Skeletal muscle cell (primary cell): ENCODE results near the gene ARG2.

Source experiments
- DNase-seq: peaks from one replicate; pipeline ENCODE4 v3.0.0-alpha.2; 2010; ENCODE audit warnings: low read depth
- H3K4me3 ChIP-seq: 2 replicates; pipeline ENCODE4 v1.5.1; 2011; ENCODE audit warnings: low read depth, mild to moderate bottlenecking, control low read depth, low read length, moderate library complexity

The ARG2 gene

DNA sequence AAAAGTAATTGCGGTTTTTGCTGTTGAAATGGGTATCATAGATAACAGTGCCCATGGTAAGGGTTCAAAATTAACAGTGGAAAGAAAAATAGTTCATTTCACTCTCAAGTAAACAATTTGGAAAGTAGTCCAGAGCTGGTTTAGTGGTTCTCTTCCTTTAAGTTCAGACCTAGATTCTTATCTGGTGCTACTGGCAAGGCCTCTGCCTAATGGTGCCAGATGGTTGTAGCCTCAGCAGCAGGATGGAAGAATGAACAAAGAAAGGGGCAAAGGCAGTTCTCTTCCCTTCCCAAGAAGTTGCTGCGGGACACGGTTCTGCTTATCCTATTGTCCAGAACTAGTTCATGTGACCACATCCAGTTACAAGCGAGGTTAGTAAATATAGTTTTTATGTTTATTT, 10.5 kb downstream of the ARG2 start:
- no peak overlapping the region for H3K4me3 ChIP-seq
- DNase-seq = no peak

DNA sequence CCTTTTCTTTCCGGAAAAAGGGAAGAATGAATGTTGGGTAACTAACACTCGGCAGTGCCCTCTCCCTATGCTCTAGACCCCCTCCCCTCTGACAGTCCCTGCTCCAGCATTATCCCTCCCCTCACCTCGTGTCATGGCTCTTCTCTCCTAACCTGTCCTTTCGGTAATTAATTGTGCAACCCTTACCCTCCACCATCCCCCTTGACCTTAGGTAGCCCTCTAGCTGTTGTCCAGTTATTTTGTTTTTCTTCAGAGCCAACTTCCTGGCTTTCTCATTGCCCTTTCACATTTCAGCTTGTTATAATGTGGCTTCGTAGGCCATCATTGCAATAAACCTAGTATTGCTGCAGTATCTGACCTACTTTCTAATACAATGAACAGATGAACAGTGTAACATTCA, 11.2 kb downstream of the ARG2 start:
- DNase-seq = no peak
- no peak overlapping the region for H3K4me3 ChIP-seq

DNA sequence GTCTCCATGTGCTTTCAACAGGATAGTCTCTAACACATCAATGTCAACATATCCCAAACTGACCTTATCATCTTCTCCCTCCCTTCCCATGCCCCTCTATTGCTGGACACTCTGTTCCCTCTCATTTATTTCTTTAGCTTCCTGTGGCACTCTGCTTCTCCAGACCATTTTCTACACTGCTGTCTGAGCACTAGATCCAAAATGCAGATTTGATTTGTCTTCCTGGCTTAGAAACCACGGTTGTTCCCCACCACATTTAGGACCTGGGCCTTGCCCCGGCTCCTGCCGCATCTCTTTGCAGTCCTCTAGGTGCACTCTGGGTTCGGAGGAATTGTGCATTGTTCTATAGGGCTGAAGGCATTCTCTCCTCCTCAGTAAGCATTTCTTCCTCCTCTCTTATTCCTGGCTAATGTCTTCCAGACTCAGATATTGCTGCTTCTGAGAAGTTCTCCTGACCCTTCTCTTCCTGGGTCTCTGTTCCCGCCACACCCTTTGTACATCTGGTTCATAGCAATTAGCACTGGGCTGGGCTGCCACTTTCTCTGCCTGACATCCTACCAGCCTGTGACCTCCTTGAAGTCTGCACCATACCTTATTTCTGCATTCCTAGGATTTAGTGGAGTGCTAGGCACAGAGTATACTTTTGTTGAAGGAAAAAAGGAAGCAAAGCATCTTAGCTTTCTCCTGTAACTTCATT, 13.9 kb downstream of the ARG2 start:
- no peak overlapping the region for H3K4me3 ChIP-seq
- no peak for DNase-seq

DNA sequence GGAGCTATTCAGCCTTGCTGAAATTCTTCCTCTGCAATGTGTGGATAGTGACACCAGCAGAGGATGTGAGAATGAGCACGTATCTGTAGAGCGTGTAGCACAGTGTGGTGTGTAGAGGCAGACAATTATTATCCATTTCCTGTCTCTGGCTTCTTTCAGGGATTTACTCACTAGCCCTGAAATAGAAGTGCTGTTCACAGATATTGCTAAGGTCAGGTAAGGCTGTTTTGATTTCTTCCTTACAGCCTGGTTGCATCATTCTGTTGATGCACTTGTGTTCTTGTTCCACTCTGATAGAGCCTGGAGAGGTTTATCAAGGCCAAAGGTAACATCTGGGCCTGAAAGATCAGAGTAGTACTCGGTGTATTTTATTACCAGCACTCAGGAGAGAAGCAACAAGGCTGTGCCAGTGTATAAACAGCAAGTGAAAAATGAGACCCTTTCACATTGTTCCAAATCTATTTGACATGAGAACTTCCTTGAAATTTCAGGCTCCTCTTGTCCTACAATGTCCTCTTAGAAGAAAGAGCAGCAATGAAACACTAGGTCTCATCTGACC, 16.7 kb downstream of the ARG2 start:
- no peak overlapping the region for H3K4me3 ChIP-seq
- DNase-seq = peak; percentile 49

DNA sequence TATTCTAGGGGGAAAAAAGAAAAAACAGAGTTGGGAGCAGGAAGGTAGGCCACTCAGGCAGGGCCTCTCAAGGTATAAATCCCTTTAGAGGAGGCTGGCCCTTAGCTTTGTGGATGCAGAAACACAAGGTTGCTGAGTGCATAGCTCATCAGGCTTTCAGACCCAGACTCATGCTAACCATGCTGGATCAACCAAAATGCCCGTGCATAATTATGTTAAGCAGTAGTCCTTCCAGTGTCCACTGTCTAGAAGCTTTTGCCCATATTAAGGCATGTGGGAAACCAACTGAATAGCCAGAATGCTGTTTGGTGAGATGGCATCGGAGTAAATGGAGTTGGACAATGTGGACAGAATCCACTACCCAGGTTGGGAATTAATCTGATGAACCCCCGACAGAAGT, 18.9 kb downstream of the ARG2 start:
- no peak for DNase-seq
- H3K4me3 ChIP-seq = no peak overlapping the region

DNA sequence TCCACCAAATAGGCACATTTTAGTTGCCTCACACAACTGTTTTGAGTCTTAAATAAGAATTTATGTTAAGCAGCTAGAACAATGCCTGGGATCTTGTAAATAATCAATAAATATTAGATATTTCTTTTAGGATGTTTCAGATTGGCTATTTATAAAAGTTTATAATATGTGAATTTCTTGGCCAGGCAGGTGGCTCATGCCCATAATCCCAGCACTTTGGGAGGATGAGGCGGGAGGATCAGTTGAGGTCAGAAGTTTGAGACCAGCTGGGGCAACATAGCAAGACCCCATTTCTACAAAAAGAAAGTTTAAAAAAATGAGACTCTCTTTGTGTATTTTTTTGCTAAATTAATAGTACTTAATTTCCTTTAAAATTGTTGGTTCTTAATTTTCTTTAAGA, 21.8 kb downstream of the ARG2 start:
- H3K4me3 ChIP-seq = no peak overlapping the region
- no peak for DNase-seq

DNA sequence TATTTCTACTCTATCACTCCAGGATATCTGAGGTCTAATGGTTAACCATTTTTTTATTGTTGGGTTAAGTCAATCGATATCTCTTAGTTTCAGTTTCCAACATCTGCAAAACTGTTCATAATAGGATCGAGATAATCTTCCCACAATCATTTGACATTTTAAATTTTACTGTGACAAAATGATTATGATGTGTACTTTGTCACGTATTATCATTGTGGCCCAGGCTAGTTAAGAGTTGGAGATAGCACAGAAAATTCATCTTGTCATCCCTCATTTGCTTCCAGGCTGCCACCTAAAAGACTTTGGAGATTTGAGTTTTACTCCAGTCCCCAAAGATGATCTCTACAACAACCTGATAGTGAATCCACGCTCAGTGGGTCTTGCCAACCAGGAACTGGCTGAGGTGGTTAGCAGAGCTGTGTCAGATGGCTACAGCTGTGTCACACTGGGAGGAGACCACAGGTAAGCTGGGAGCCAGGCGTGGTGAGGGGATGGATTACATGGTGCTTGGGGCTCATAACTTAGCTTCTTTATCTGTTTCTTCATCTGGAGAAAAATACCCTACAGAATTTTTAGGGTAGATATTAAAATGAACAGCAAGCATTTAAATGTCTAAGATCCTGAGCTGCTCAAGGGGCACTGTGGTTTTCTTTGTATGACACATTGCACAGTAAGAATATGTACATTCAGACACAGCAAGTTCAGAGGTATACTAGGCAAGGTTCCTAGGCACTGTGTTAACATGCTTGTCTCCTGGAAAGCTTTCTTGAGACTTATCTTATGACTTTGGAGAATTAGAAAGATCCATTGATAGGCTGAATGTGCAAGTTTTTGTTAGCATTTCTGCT, 22.4 kb downstream of the ARG2 start:
- no peak for DNase-seq
- H3K4me3 ChIP-seq = no peak overlapping the region

DNA sequence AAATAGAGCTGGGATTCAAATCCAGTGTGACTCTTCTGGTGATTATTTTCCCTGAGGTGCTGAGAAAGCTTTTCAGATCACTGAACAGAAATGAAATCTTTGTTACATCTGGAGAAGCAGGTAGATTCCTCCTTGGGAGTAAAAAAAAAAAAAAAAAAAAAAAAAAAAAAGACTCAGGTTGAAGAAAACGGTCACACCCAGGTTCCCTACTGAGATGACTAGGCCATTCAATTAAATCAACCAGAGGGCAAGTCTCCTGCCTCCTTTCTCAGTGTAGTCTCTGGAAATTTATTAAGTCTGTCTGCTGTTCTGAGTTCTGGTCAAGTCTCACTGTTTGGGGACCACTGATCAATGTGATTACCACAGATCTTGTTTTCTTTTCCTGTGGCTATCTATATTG, 24.0 kb downstream of the ARG2 start:
- H3K4me3 ChIP-seq = no peak overlapping the region
- DNase-seq = no peak

DNA sequence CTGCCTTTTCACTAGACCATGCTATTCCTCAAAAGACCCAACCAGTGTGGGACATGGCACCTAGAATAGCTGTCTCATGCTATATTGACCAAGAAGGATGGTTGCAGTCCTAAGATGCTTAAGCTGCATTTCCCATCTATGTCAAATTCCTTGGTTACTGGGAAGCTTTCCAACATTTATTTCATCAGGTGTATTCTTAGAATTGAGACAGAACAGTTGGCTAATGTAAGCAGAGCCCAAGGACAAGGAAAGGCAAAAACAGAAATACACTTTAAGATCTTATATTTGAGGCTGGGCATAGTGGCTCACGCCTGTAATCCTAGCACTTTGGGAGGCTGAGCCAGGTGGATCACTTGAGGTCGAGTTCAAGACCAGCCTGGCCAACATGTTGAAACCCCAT, 24.7 kb downstream of the ARG2 start:
- no peak for DNase-seq
- H3K4me3 ChIP-seq = no peak overlapping the region

DNA sequence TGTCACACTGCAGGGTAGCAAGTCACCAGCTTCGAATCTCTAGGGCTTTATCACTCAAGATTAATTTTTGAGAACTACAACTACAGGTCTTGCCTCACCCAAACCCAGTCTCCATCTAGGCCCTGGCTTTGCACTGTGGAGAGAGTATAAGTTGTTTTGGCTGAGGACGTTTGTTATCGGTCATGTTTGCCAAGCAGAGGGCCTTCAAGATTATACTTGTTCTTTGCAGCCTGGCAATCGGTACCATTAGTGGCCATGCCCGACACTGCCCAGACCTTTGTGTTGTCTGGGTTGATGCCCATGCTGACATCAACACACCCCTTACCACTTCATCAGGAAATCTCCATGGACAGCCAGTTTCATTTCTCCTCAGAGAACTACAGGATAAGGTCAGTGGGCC, 25.7 kb downstream of the ARG2 start:
- H3K4me3 ChIP-seq = no peak overlapping the region
- DNase-seq = no peak

DNA sequence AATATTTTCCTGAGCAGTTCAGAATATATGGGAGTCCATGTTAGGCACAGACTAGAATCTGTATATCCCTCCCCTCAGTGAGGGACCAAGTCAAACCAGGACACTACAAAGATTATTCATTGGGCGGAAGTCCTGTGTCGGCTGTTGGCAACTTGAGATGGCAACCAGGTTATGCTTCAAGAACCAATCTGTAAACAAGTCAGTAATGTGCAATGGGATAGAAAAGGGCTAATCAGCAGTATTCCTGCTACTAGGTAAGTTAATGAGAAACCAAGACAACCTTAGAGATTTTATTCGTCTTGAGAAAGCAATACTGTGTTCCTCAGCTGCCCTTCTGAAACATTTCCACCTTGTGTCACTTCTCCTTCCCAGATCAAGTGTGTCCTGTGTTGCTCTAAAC, 26.4 kb downstream of the ARG2 start:
- no peak overlapping the region for H3K4me3 ChIP-seq
- DNase-seq = no peak

DNA sequence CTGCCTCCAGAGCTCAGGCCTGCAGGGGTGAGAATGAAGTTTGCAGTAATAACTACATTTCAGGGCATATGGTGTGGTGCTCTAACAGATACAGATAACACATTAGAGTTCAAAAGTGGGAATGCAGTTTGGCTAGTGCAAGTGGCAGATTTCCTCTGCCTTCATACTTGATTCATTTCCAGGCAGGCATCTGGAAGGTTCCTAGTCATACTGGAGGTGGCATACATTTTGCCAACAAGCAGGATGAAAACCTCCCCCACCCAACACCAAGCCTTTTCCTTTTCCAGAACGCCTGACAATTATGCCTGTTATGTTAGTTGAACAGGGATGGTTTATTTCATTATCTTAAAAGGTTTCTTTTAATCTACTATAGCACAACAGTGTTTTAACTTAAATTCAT, 30.4 kb downstream of the ARG2 start:
- DNase-seq = no peak
- H3K4me3 ChIP-seq = no peak overlapping the region

DNA sequence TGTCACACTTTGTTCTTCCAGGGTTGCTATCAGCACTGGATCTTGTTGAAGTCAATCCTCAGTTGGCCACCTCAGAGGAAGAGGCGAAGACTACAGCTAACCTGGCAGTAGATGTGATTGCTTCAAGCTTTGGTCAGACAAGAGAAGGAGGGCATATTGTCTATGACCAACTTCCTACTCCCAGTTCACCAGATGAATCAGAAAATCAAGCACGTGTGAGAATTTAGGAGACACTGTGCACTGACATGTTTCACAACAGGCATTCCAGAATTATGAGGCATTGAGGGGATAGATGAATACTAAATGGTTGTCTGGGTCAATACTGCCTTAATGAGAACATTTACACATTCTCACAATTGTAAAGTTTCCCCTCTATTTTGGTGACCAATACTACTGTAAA, 31.0 kb downstream of the ARG2 start:
- H3K4me3 ChIP-seq = no peak overlapping the region
- peak; percentile 49 for DNase-seq

DNA sequence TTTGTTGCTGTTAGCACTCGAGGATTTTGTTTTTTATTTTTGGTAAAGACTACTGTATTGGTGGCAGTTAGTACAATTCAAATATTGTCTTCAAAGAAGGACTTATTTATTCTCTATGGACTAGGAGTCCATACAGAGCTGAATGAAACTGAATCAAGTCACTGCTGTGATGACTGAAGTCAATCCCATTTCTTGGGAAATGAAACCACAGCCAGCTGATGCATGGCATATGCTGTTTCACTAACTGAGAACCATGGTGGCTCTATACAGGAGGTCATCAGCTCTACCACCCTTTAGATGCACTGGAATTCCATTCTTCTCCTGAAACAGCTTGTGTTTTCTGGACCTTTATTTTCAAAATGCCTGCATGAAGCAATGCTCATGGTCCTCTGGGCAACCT, 32.5 kb downstream of the ARG2 start:
- DNase-seq = no peak
- no peak overlapping the region for H3K4me3 ChIP-seq

DNA sequence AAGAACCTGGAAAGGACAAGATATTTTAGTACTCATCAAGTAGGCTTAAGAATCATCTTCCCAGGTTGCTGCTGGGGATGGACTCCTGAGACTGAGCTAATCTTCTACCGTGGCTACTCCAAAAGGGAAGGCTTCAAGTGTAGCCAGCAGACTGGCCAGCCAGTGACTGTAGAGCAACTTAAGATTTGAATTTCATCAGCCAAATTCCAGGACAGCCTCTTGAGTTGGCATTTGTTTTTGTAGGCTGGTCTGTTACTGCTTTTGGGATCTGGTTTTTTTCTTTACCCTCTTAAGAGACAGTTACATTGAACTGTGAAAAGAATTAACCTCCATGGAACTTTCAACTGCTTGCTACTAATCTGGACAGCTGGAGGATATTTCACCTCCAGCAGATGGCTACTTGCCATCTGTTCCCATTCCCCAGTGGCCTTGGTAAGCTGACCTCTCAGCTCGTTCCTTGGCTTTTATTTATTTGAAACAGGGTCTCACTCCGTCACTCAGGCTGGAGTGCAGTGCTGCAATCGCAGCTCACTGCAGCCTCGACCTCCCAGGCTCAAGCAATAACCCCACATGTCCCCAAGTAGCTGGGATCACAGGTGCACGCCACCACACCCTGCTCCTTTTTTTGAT, 34.0 kb downstream of the ARG2 start:
- no peak overlapping the region for H3K4me3 ChIP-seq
- no peak for DNase-seq

DNA sequence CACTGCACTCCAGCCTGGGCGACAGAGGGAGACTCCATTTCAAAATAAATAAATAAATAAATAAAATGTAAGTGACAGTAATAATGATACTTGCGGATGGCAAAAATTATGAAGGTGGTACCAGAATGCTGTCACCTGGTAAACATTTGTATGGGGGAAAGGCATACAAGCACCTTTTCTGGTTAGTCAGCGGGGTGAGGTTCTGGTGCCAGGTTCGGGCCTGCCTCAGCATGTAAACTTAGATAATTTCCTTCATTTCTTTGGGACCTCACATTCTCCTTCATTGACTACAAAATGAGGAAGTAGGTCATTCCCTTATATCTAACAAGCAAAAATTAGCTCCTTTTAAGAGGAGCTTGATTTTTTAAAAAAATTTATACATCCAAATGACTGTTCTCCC, 43.9 kb downstream of the ARG2 start:
- no peak overlapping the region for H3K4me3 ChIP-seq
- no peak for DNase-seq

DNA sequence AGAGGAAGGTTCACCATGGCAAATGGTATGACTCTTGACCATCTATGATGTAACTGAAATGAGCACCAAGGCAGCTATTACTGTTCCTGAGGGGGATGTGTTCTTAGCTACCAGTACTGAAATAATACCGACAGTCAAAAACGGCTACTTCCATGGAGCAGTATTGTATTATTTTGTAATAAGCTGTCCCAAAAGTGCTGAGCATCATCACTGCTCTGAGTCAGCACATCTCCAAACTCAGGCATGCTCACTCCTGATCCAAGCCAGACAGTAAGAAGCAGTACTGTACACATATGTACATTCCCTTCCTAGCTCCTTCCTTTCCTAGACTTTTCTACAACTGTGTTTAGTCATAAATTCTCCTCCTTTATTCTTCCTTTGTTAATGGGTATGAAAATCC, 46.1 kb downstream of the ARG2 start:
- no peak for DNase-seq
- no peak overlapping the region for H3K4me3 ChIP-seq

DNA sequence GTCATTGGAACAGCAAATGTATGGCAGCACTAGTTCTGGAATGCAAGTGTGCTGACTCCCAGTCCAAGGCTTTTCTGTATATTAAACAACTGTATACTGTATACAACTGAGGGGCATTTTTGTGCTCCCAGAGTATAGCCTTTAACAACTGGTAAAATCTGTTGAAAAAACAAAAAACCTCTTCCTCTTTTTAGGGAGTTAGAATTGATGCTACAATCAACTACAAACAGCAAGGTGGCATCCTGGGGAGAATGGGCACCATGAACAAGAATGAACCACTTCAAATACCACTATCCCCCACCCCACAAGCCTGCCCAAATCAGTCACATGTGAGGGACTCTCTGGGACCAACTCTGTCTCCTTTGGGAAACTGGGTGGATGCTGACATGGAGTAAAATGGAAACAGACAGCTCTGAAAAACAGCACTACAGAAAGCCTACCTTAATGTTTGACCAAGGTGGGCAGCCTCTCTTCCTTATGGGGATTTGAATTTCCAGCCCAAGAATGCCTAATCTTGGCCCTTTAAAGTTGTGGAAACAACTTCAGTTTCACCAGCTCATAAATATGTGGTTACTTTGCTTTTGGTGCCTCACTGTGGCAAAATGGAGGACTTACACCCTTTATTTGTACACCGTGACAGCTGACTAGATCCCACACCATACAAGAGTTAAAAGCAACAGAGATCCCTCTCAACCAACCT, 47.2 kb downstream of the ARG2 start:
- DNase-seq = no peak

DNA sequence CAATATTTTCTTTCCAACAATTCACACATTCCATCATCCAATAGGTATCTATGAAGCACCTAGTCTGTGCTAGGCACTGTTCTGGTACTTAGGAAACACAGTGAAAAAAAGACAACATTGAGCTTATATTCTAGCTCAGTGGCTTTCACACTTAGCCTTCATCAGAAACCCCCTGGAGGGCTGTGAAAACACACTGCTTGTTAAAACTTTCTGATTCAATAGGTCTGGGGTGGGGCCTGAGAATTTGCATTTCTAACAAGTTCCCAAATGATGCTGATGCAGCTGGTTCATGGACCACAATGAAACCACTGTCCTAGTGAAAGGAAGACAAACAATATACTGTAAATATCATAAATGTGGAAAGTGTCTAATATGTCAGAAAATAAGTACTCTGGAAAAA, 48.8 kb downstream of the ARG2 start:
- DNase-seq = no peak
- H3K4me3 ChIP-seq = no peak overlapping the region

More for the DNA sequence above, 47.2 kb downstream of the ARG2 start:
- H3K4me3 ChIP-seq = no peak overlapping the region

DNA sequence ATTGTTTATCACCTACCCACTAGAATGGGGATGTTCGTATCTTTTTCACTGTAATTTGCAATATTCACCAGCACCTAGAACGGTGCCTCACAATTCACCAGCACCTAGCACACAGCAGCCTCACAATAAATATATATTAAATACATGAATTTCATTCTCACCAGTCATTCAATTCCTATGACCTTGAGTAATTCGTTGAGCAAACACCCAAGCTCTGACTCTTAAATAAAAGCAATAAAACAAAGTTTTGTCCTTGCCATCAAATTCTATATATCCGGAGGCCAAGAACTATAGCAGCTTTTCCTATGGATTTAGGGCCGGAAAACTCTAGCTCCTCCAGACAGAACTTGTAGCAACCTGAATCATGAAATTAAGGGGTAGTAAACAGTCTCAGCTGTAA, 53.7 kb downstream of the ARG2 start:
- DNase-seq = no peak
- peak overlapping the region; percentile 84 for H3K4me3 ChIP-seq
